Measurements from ENCODE around the gene PHF12.

DNA sequence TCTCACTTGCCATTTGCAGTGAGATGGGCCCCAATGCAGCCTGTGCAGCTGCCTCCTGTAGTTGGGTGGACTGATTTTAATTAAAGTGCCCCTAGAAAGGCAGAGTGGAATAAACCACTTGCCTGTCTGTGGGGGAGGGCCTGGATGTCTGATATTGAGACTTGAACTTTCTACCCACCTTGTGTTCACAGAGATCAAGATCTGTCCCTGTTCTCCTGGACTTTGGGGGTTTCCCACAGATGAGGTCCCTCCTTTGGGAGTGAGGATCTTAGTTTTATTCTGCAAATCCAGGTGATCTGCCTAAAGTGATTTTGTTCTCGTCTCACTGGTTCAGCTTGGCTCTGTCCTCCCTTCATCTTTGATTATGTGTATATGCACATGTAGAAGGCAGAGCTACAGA, 40.8 kb downstream of the PHF12 start:
- TF ChIP-seq, protein P1, sequence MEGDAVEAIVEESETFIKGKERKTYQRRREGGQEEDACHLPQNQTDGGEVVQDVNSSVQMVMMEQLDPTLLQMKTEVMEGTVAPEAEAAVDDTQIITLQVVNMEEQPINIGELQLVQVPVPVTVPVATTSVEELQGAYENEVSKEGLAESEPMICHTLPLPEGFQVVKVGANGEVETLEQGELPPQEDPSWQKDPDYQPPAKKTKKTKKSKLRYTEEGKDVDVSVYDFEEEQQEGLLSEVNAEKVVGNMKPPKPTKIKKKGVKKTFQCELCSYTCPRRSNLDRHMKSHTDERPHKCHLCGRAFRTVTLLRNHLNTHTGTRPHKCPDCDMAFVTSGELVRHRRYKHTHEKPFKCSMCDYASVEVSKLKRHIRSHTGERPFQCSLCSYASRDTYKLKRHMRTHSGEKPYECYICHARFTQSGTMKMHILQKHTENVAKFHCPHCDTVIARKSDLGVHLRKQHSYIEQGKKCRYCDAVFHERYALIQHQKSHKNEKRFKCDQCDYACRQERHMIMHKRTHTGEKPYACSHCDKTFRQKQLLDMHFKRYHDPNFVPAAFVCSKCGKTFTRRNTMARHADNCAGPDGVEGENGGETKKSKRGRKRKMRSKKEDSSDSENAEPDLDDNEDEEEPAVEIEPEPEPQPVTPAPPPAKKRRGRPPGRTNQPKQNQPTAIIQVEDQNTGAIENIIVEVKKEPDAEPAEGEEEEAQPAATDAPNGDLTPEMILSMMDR (IDR thresholded peaks at IDR 0.05 in 2 of 3, conservative IDR thresholded peaks at IDR 0.05 in 1 of 3; ENCODE audit: borderline replicate concordance in 1 of 3, insufficient read depth in 1 of 3, low read depth in 2 of 3, low read length in 2 of 3), result no peak
- TF ChIP-seq RAD21 (IDR thresholded peaks at IDR 0.05; ENCODE audit: low read depth), result no peak
- no peak for TF ChIP-seq YY1 (IDR thresholded peaks at IDR 0.05; ENCODE audit: extremely low read depth, insufficient replicate concordance, low read depth, low read length)
- TF ChIP-seq SP1 (IDR thresholded peaks at IDR 0.05; ENCODE audit: low read depth), result no peak
